Measurements from ENCODE around the gene CREG2.
"Not testable (repeated sequence)": the region's sequence is repeated elsewhere in the genome, so short reads cannot be mapped to it uniquely, and the experiment has no call there.

CREG2 gene

GRCh38 chr2:101341901-101342624 lies 45.2 kb downstream of the CREG2 start:
- peak; percentile 84 for DNase-seq

DNA sequence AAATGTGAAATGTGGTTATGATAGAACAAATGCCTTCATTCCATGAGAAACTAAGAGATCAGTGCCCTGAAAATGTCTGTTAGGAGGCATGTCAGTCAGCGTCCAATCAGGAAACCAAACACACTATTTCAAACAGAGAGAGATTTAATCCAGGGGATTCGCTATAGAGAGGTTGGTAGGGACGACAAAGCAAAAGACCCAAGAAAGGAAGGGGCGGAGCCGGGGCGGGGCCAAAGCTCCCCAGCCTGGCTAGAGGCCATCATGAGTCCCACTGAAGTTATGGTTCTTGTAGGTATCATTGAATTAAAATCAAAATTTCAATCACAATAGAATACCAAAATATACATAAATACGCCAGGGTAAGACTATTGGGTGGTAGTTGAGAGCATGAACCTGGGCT lies 45.9 kb downstream of the CREG2 start:
- peak; percentile 66 for DNase-seq

GRCh38 chr2:101340141-101340551 lies 47.2 kb downstream of the CREG2 start:
- no peak for DNase-seq

- no peak for DNase-seq
Observed at GRCh38 chr2:101339266-101339880, 47.9 kb downstream of the CREG2 start.

GRCh38 chr2:101337877-101338276 lies 49.4 kb downstream of the CREG2 start:
- DNase-seq, result no peak

DNA sequence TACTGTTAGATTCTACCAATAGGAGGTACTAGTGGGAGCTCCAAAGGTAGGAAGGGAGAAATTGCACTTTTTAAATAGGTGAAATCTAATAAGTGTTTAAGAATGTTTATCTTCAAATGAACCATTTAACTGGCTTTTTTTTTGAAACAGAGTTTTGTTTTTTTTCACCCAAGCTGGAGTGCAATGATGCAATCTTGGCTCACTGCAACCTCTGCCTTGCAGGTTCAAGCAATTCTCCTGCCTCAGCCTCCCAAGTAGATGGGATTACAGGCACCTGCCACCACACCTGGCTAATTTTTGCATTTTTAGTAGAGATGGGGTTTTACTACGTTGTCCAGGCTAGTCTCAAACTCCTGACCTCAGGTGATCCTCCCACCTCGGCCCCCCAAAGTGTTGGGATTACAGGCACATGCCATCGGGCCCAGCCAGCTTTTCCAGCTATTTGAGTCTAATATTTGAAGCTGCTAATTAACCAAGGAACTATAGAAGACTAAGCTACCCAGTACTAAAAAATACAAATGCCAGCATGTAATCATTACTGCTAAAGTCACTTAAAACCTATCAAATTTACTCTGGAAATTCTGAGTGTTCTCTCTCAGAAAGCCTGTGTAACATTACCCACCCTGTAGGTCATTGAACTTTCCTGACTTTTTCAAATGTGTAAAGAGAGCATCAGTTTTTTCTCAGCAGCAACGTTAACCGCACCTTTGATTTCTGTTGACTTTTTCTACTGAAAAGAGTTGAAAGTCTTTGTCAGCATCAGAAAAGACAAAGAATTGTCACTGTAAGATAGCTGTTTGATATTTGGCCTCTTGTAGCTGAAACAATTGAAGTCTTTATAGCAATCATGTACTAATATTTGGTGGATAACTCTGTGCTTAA lies 54.2 kb downstream of the CREG2 start:
- DNase-seq, result no peak

- no peak for DNase-seq
Observed at GRCh38 chr2:101331202-101331601, 56.1 kb downstream of the CREG2 start.

- DNase-seq, result peak; percentile 64
Observed at GRCh38 chr2:101330253-101330933, 56.9 kb downstream of the CREG2 start.

- no peak for DNase-seq
Observed at GRCh38 chr2:101329026-101329425, 58.3 kb downstream of the CREG2 start.

GRCh38 chr2:101328474-101329007 lies 58.8 kb downstream of the CREG2 start:
- peak; percentile 27 for DNase-seq

DNA sequence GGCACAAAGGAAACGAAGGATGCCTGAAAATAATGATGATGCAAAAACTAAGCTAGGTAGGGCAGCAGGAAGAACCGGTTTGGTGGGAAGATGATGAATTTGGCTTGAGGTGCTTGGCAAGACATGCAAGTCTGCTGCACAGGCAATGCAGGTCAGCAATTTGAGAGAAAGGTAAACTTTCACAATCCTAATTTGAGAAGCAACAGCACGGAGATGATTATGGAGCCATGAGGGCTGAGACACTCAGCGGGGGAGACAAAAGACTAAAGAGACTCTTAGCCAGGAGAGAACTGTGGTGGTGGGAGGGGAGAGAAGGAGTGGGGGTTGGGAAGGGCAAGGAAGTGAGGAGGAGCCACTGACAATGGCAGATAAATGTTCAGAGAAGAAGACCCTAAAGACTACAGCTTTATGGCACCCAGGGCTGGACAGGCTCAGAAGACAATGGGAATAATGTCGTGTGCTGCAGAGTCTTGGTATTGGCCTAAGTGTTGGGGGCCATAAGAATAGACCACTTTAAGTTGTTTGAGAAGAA lies 59.4 kb downstream of the CREG2 start:
- DNase-seq, result no peak

DNA sequence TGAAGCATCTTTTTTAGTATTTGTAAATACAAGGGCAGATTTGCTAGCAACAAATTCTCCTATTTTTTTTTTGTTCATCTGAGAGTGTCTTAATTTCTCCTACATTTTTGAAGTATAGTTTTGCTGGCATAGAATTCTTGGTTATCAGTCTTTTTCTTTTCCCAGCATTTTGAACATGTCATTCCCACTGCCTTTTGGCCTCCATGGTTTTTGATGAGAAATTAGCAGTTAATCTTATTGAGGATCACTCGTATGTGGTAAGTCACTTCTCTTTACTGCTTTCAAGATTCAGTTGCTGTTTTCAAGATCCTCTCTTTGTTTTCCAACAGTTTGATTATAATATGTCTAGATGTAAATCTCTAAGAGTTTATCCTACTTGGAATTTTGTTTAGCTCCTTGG lies 61.9 kb downstream of the CREG2 start:
- DNase-seq, result no peak

- not testable (repeated sequence) for DNase-seq
Observed at GRCh38 chr2:101316568-101316967, 70.7 kb downstream of the CREG2 start.

GRCh38 chr2:101311696-101312017 lies 75.6 kb downstream of the CREG2 start:
- DNase-seq, result no peak

GRCh38 chr2:101310834-101311695 lies 76.2 kb downstream of the CREG2 start:
- no peak for DNase-seq

DNA sequence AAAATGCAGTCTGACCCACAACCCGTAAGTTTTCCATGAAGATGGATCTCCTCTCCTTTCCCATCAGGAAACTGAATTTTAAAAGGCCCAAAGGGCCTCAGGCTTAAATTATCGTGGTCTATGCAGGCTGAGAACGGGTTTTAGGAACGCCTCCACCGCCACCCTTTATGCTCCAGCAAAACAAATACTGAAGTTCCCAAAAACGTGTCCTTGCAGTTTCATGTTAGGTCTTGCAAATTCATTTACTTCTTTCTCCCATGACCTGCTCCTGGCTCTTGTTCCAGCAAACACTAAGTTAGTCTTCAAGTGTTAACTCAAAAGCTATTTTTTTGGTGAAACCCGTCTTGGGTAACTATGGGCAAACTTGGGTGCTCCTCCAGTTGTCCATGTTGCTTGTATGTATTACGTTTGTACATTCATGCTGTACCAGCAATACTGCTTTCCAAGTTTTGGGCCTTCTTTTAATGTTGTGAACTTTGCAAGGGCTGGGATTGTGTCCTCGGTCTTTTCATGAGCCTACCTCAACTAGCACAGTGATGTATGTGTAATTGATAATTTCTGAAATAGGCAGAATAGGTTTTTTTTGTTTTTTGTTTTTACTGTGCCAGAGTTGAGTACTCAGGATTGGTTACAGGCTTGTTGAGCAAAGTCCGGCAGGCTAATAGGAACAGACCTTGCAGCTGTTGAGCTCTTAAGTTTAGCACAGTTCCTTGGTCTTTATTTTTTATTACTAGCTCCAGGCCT lies 77.0 kb downstream of the CREG2 start:
- DNase-seq, result no peak

GRCh38 chr2:101308432-101309210 lies 78.7 kb downstream of the CREG2 start, which contains the start of gene RNF149:
TSS of gene RNF149 (minus strand) at chr2:101308701. CDS start at chr2:101308588, 113 bp downstream.
- DNase-seq, result peak; percentile 92

DNA sequence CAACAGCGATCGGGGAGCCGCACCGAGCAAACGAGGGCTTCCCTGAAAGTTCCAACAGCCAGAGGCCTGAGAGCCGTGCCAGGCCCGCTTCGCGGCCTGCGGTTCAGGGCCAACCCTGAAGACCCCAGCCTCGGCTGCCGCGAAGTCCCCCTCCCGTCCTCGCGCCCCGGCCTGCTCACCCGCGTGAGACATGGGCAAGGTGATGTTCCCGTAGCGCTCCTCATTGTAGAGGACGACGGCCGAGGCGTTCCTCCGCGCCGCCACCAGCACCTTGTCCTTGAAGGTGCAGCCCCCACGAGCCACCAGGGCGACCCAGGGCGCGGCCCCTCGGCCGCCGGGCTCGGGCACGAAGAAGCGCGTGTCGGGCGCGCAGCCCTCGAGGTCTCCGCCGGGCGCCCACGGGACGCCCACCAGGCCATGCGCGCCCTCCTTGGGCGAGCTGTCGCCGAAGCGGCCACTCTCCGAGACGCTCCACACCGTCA lies 79.3 kb downstream of the CREG2 start:
- DNase-seq, result peak; percentile 50

GRCh38 chr2:101307503-101307902 lies 79.8 kb downstream of the CREG2 start:
- DNase-seq, result peak; percentile 44

DNA sequence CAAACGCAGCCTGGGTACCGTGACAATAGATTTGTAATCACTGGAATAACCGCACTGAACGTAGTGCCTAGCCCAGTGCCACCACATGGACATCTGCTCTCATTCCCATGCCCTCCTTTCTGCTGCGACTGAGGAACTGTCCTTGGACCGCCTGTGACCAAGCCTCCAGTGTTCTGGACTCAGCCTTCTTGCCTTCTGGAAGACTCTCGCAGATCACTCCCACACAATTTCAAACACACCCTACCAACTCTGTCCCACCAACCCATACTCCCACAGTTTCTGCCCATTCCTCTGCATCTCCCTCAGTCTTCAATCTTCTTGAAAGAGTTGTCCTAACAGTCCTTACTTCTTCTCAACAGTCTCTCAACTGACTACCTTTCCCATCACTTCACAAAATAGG lies 80.9 kb downstream of the CREG2 start:
- DNase-seq, result peak; percentile 33
